ENCODE measurements around the gene ZNF805.

GRCh38 chr19:57280962-57281400 is 40.5 kb downstream of the ZNF805 start:
- no peak for TF ChIP-seq POLR2A (IDR thresholded peaks at IDR 0.05)
- TF ChIP-seq CTCF (IDR thresholded peaks at IDR 0.05), result no peak

All from heart left ventricle (tissue), 13 donors.